Fibroblast of peridontal ligament (primary cell): ENCODE results near the gene ARRDC1.
"Not testable (repeated sequence)": the region's sequence is repeated elsewhere in the genome, so short reads cannot be mapped to it uniquely, and the experiment has no call there.

Experiments
- DNase-seq: peaks from one replicate; pipeline ENCODE4 v3.0.0-alpha.2; 2010; ENCODE audit errors: extremely low read depth

ARRDC1 gene

DNA sequence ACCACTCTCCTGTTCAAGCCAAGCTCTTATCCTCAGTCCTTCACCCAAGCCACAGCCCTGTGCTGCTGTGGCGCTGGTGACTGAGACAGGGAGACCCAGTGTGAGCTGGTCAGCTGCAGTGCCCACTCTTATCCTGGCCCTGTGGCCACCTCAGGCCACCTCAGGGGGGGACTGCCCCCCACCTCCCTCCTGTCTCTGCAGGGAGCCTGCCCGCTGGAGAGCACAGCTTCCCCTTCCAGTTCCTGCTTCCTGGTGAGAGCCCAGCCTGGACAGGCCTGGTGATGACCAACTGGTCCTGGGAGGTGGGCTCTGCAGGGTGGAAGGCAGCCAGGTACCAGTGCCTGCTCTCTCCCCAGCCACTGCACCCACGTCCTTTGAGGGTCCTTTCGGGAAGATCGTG lies 7.8 kb downstream of the ARRDC1 start:
- DNase-seq, result no peak

DNA sequence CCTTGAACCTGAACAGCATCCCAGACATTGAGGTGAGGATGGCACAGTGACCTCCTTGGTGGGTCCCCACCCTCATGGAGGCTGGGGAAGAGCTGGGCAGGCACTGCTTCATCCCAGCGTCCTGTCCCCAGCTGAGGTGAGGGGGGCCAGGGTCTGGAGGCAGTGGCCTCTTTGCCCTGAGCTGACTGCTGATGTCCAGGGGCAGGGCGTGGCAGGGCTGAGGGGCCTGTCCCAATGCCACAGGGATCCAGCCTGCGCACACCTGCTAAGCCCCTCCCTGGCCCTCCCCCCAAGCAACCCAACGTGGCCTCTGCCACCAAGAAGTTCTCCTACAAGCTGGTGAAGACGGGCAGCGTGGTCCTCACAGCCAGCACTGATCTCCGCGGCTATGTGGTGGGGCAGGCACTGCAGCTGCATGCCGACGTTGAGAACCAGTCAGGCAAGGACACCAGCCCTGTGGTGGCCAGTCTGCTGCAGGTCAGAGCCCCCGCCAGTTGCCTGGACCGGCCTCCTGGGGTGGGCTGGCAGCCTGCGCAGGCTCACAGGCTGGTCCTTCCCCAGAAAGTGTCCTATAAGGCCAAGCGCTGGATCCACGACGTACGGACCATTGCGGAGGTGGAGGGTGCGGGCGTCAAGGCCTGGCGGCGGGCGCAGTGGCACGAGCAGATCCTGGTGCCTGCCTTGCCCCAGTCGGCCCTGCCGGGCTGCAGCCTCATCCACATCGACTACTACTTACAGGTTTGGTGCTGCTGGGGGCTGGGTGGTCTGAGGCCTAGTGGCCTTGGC lies 8.4 kb downstream of the ARRDC1 start:
- no peak for DNase-seq

DNA sequence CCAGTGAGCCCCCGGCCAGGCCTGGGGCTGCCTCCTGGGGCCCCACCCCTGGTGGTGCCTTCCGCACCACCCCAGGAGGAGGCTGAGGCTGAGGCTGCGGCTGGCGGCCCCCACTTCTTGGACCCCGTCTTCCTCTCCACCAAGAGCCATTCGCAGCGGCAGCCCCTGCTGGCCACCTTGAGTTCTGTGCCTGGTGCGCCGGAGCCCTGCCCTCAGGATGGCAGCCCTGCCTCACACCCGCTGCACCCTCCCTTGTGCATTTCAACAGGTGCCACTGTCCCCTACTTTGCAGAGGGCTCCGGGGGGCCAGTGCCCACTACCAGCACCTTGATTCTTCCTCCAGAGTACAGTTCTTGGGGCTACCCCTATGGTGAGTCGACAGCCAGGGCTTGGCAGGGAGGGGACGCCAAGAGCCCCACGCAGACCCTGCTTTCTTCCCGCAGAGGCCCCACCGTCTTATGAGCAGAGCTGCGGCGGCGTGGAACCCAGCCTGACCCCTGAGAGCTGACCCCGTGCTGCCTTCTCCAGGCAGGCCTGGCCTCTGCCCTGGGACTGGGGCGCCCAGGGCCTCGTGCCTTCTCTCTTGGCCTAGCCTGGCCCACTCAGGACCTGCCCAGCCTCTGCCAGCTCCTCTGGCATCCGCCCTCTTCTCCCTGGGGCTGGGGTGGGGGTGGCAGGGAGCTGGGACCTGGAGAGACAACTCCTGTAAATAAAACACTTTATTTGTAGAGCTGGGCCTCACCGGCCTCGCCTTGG lies 9.3 kb downstream of the ARRDC1 start:
- no peak for DNase-seq

DNA sequence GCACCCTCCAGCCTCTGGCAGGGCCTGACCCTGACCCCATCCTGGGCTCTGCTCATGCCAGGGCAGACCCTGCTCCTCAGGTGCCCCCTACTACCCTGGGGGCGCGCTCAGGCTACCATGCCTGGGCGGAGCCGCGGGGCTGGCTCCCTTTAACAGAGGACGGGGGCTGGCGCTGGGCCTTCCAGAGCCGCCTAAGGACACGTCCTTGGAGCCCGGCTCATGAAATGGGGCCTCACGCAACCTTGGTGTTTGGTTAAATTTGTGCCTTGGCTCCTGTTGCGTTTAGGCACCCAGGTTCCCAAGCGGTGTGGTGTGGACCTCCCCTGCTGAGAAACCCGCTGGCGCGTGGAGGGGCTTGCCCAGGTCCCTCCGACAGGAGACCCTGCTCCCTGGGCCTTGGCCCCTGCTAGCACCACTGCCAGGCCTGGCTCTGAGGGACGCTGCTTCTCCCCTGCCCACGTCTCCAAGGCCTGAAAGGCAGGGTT lies 9.9 kb downstream of the ARRDC1 start:
- no peak for DNase-seq

DNA sequence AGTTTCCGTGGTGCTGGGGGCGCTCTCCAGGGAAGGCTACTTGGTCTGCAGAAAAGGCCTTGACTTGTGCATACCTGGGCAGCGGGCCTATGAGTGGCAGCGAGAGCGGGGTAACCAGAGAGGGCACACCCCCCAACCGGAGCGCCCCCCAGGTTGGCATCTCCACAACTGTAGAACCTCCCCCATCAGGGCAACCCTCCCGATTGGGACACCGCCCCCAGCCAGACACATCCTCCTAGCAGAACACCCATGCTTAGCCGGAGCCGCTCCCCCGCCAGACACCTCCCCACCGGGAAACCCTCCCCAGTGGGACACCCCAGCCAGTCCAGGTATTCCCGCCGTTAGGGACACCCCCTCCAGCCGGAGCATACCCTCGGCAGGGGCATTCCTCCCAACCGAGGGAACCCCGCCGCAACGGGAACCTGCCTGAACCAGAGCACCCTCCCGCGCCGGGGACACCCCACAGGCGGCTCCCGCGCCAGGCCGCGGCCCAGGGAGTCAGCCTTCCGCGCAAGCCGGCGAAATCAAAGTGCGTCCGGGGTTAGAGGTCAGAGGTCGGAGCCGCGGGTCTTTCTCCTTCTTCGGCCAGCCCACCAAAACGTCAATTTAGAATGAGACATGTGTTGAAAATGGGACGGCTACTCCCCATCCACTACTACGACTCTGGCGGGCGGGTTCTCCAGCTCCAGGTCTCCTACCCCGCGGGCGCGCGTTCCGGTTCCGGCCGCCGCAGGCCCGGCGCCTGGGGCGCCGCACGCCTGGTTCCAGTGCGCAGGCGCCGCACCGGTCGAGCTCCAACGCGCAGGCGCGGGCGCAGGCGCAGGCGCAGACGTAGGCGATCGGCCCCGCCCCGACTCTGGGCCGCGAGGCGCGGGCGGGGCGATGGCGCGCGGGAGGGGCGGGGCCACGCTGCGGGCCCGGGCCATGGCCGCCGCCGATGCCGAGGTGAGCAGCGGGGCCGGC lies 12.9 kb downstream of the ARRDC1 start, which contains the start of gene EHMT1:
EHMT1 (plus strand) TSS at position 901 of the 963 bp plus-strand sequence; CDS start at position 925, 24 bp downstream.
- DNase-seq, result peak; percentile 72

DNA sequence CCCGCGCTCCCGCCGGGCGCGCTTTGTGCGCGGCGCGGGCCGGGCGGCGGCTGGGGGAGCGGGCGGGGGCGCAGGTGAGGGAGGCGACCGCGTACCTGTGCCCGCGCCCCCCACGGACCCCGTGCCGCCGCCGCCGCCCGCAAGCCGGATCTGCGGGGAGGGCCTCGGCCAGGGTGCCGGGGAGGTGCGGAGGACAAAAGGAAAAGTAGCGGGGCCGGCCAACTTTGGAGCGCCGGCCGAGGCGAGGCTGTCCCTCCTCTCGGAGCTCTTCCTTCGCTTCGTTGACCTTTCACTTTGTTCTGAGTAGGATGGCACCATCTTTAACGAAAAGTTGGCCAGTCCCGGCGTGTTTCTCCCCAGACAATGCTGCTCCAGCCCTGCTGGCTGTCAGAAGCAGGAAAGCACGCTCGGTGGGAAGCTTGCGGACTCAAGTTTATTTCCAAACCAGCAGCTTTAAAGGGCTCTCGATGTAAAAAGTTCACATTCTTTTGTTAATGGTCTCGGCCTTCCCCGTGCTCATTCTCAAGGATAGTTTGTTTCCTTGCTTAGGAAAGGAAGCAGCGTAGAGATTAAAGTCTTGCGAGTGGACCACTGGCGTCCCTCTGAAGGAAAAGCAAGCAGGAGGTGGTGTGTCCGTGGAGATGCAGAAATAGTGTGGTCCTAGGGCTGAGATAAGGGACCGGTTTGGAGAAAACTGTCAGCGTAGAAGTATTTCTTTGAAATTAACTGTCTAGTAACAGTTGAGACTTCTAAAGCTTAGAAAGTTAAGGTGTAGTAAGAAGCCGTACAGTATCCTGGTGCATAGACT lies 14.0 kb downstream of the ARRDC1 start:
- peak; percentile 56 for DNase-seq

DNA sequence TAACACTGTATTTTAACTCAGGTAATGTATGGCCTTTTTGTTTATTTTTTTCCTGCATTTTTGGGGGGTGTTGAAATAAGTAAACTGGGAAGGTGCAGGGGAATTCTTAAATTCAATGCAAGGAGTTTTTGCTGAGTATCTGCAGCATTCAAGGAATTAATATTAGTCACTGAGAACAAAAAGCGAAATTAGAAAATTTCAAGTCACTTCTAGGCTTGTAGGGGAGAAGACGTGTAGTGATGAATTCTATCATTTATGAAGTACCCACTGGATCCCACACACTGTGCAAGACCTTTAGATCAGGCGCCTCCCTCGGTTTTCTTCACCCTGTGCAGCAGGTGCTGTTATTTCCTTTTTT lies 14.5 kb downstream of the ARRDC1 start:
- DNase-seq, result no peak

DNA sequence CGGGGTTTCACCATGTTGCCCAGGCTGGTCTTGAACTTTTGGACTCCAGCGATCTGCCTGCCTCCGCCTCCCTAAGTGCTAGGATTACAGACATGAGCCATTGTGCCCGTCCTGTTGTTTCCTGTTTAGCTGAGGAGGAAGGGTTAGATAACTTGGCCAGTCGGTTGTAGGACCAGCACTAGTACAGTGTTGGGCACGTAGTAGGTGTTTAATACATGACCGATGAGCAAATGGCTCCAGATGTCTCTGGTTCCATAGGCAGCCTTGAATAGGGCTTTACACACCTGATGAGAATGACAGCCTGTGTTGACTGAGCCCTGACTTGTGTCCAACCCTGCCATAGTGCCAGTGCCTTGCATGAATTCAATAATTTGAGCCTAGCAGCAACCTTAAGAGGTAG lies 15.1 kb downstream of the ARRDC1 start:
- DNase-seq, result no peak

DNA sequence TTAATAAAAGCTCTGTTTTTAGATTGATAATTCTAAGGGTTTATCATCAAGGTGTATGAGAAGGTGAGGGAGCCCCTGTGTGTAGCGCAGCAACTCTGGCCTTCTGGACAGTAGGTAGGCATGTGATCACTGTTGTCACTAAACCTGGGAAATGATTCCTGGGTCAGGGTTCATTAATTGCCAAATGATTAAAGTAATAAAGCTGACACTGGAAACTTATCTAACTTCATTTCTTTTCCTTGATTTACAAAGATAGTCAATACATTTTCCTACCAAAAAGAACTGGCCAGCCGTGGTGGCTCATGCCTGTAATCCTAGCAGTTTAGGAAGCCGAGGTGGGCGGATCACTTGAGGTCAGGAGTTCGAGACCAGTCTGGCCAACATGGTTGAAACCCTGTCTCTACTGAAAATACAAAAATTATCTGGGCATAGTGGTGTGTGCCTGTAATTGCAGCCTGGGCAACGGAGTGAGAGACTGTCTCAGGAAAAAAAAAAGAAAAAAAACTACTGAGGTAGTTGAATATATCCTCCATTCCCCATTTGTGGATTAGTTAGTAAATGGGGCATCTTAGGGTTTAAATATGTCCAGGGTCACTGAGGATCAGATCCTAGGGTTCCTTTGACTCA lies 15.8 kb downstream of the ARRDC1 start:
- DNase-seq, result peak; percentile 23

DNA sequence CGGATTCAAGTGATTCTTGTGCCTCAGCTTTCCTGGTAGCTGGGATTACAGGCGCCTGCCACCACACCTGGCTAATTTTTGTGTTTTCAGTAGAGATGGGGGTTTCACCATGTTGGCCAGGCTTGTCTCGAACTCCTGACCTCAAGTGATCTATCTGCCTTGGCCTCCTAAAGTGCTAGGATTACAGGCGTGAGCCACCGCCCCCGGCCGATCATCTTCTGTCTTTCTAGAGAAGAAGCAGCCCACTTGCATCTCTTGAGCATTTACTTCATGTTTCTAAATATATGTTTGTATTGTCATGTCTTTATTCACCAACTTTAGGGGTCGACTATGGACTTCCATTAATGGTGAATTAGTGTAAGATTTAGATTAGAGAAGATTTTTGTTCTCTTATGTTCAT lies 16.7 kb downstream of the ARRDC1 start:
- DNase-seq, result not testable (repeated sequence)

DNA sequence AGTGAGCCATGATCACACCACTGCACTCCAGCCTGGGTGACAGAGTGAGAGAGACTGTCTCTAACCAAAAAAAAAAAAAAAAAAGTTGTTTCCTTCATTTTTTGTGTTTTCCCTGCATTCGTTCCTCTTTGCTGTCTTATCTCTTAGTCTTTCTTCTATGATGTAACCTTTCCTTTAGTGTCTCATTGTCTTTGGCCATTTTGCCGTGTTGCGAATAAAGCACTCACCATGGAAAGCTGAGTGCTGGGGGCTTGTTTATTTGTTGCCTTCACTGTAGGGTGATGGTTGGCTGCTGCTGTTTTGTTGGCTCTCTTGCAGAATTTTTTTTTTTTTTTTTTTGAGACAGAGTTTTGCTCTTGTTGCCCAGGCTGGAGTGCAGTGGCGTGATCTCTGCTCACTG lies 21.0 kb downstream of the ARRDC1 start:
- no peak for DNase-seq

DNA sequence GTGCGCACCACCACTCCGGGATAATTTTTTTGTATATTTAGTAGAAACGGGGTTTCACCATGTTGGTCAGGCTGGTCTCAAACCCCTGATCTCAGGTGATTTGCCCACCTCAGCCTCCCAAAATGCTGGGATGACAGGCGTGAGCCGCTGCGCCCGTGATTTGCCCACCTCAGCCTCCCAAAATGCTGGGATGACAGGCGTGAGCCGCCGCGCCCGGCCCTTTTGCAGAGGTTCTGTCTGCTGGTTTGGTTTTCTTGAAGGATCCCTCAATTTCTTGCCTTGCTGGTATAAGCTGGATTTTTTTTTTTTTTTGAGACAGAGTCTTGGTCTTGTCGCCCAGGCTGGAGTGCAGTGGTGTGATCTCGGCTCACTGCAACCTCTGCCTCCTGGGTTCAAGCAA lies 21.9 kb downstream of the ARRDC1 start:
- DNase-seq, result not testable (repeated sequence)

DNA sequence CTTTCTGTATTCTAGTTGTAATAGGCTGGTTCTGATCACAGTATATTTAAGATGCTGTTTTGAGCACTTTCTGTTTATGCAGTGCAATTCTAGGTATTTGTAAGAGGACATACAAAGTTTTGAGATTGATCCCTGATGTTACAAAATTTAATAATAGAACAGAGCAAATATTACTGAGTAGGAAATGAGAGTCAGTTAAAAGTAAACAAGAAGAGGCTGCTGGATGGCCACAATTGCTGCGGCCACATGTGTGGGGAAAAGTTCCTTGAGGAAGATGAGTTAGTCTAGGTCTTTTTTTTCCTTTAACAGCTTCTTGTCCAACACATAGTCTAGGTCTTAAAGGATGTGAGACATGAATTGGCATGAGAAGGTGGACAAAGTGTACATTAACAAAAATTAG lies 24.6 kb downstream of the ARRDC1 start:
- peak; percentile 22 for DNase-seq

DNA sequence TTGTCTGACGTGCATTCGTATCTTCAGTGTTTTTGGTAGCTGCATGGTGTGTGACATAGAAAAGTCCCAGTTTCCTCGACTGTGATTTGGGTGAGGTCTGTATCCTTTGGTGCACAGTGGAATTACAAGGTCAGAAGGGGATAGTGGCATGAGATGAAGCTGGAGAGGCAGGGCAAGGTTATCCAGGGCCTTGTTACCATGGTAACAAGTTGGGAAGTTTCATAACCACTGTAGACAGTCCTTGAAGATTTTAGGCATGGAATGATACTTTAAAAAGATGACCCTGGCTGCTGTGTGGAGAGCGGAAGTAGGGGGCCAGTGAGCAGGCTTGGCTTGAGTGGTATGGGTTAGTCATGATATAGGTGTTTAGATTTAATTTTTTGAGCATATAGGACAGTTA lies 25.2 kb downstream of the ARRDC1 start:
- DNase-seq, result peak; percentile 36

DNA sequence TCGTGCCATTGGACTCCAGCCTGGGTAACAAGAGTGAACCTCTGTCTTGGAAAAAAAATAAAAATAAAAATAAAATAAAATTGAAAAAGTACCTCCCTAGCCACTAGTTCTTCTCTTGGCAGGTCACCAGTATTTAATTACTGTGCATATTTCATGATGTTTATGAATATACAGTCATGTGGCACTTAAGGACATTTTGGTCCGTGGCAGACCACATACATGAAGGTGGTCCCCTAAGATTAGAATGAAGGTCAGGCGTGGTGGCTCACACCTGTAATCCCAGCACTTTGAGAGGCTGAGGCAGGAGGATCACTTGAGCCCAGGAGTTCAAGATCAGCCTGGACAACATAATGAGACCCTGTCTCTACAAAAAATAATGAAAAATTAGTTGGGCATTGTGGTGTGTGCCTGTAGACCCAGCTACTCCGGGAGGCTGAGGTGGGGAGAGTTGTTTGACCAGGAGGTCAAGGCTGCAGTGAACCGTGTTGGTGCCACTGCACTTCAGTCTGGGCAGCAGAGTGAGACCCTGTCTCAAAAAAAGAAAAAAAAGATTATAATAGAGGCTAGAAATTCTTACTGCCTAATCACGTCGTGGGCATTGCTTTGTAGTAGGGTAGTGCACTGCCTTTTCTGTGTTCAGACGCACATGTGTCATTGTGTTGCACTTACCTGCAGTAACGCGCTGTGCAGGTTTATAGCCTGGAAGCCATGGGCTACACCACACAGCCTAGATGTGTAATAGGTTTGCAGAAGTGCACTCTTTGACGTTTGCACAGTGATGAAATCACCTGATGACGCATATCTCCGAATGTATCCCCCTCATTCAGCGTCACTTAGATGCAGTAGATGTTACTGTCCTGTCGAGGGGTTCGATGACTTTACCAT lies 26.1 kb downstream of the ARRDC1 start:
- no peak for DNase-seq

DNA sequence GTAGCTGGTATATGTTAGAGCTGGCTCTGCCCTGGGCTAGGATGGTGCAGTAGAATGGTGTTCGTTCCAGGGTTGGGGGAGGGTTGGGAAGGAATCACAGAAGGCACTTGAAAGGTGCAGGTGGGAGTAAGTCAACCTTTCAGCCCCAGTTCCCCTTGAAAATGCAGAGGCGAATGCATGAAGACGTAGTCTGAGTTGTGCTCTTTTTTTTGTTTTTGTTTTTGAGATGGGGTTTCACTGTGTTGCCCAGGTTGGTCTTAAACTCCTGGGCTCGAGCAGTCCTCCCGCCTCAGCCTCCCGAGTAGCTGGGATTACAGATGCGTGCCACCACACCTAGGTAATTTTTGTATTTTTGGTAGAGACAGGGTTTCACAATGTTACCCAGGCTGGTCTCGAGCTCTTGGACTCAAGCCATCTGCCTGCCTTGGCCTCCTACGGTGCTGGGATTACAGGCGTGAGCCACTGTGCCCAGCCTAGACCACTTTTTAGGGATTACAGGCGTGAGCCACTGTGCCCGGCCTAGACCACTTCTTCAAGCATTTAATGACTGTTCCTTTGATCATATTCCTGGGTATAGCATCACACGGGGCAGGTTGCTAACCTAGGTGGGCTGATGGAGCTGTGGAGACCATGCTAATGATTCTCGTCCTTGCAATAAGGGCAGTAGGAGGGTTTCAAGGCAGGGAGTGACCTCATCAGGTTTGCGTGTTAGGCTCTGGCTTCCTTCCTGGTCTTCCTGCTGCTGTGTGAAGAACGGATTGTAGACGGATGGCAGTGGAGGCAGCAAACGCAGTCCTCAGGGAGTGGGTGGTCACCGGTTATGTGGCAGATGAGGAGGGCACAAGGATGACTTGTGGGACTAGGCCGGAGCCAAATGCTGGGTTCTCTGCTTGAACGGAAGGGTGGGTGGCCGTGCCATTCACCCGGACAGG lies 27.0 kb downstream of the ARRDC1 start:
- peak; percentile 35 for DNase-seq

DNA sequence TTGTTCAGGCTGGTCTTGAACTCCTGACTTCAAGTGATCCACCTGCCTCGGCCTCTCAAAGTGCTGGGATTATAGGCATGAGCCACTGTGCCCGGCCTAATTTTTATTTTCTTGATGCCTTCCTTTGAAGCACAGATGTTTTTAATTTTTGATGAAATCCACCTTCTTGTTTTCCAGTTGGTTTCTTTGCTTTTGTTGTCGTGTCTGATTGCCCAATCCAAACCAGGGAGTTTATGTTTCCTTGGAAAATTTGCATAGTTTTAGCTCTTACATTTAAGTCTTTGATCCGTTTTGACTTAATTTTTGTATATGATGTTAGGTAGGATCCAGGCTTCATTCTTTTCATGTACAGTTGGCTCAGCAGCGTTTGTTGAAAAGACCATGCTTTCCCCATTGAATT lies 28.5 kb downstream of the ARRDC1 start:
- DNase-seq, result peak; percentile 56

DNA sequence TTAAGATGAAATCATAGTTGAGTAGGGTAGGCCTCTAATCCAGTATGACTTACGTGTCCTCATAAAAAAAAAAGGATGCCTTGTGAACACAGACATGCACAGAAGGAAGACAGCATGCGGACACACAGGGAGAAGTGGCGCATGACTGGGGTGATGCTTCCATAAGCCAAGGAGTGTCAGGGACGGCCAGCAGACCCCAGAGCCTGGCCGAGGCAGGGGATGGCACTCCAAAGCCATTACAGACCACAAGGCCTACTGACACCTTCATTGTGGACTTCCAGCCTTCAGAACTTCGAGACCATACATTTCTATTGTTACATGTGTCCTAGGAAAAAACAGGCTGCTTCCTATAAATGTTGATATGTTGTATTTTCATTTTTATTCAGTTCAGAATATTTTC lies 33.2 kb downstream of the ARRDC1 start:
- no peak for DNase-seq
